GM13977 (cell line): ENCODE results near the gene HLA-DMA.

ENCODE experiments used
- DNase-seq: peaks from one replicate; pipeline ENCODE4 v3.0.0; 2012; ENCODE audit warnings: low spot score
- CTCF ChIP-seq: IDR thresholded peaks from 2 replicates; pipeline ENCODE4 v1.5.1; 2012; ENCODE audit warnings: mild to moderate bottlenecking, control low read depth; ENCODE audit not compliant: insufficient read depth; ENCODE audit errors: extremely low read depth, missing control alignments
- in situ Hi-C: fragments of 300-500 bp; cut with MboI; formaldehyde crosslinking; loops from one replicate; pipeline ENCODE4 v1.12.0; 2022; ENCODE audit warnings: low sequenced_read_pairs, low pct_unique_long_range_greater_than_20kb, mixed read lengths, inconsistent platforms; ENCODE audit not compliant: unreplicated experiment

HLA-DMA gene

GRCh38 chr6:32956176-32956575 is 3.3 kb upstream of the HLA-DMA start:
- in situ Hi-C loops: no loop called here
- TF ChIP-seq CTCF: no peak
- no peak for DNase-seq

GRCh38 chr6:32954986-32955802 is 2.3 kb upstream of the HLA-DMA start:
- DNase-seq: no peak
- peak; percentile 59 for TF ChIP-seq CTCF

GRCh38 chr6:32954267-32954666 is 1.4 kb upstream of the HLA-DMA start:
- in situ Hi-C loops: no loop called here
- TF ChIP-seq CTCF: no peak
- DNase-seq: no peak

More at GRCh38 chr6:32954986-32955802, 2.3 kb upstream of the HLA-DMA start:
- in situ Hi-C loops: no loop called here

- in situ Hi-C loops: no loop called here
- DNase-seq: no peak
- no peak for TF ChIP-seq CTCF
These were observed 878 bp upstream of the HLA-DMA start for GRCh38 chr6:32953775-32954174.

- no peak for DNase-seq
- in situ Hi-C loops: no loop called here
- TF ChIP-seq CTCF: no peak
These were observed 2.4 kb downstream of the HLA-DMA start for GRCh38 chr6:32950449-32950848.

GRCh38 chr6:32950010-32950409 is 2.9 kb downstream of the HLA-DMA start:
- DNase-seq: no peak
- in situ Hi-C loops: no loop called here
- no peak for TF ChIP-seq CTCF
